OCI-LY3 (cell line): ENCODE results near the gene MLPH.

Experiments
- H2AFZ ChIP-seq: fragments of 200-600, 300-600 bp; shearing (Covaris generic); 2 replicates; pipeline ENCODE4 v1.6.0; 2014; ENCODE audit warnings: antibody characterized with exemption, low read depth, low read length
- H3K27ac ChIP-seq: fragments of 200-600, 300-600 bp; sonication (generic); 2 replicates; pipeline ENCODE4 v1.5.1; 2014; ENCODE audit warnings: mild to moderate bottlenecking, low read length, moderate library complexity, mixed read lengths
- H3K27me3 ChIP-seq: fragments of 200-600, 300-600 bp; sonication (generic); 2 replicates; pipeline ENCODE4 v1.6.1; 2014; ENCODE audit warnings: low read depth, low read length, mixed read lengths
- H3K36me3 ChIP-seq: fragments of 200-600, 300-600 bp; sonication (generic); replicated peaks from 2 replicates; pipeline ENCODE3; 2014; ENCODE audit warnings: low read depth, low read length, mixed read lengths
- H3K4me1 ChIP-seq: fragments of 300-600, 200-600 bp; sonication (generic); 2 replicates; pipeline ENCODE4 v1.6.1; 2014; ENCODE audit warnings: low read length, mixed read lengths
- H3K4me2 ChIP-seq: fragments of 200-600, 300-600 bp; sonication (generic); 2 replicates; pipeline ENCODE4 v1.6.1; 2014; ENCODE audit warnings: low read length, mixed read lengths
- H3K4me3 ChIP-seq: fragments of 300-600, 200-600 bp; sonication (generic); 2 replicates; pipeline ENCODE4 v1.5.1; 2014; ENCODE audit warnings: antibody characterized with exemption, mild to moderate bottlenecking, low read length, moderate library complexity
- H3K79me2 ChIP-seq: fragments of 300-600, 200-600 bp; shearing (Covaris generic); 2 replicates; pipeline ENCODE4 v1.6.1; 2014; ENCODE audit warnings: mild to moderate bottlenecking, low read length, mixed read lengths
- H3K9ac ChIP-seq: fragments of 300-600, 200-600 bp; shearing (Covaris generic); 2 replicates; pipeline ENCODE4 v1.6.0; 2014; ENCODE audit warnings: mild to moderate bottlenecking, low read length, moderate library complexity
- H3K9me3 ChIP-seq: fragments of 200-600, 300-600 bp; shearing (Covaris generic); 2 replicates; pipeline ENCODE4 v1.6.1; 2014; ENCODE audit warnings: low read length, mixed read lengths; ENCODE audit not compliant: insufficient read depth
- H4K20me1 ChIP-seq: fragments of 200-600, 300-600 bp; sonication (generic); 2 replicates; pipeline ENCODE4 v1.6.1; 2016; ENCODE audit warnings: low read length, mixed read lengths; ENCODE audit not compliant: insufficient read depth
- EZH2phosphoT487 ChIP-seq: fragments of 200-600 bp; shearing (Covaris generic); IDR thresholded peaks from 2 replicates; pipeline ENCODE4 v1.6.1; 2018; ENCODE audit warnings: antibody characterized with exemption, mixed run types, low read depth
- TF ChIP-seq, protein P1 (sequence below): fragments of 200-600, 300-600 bp; sonication (generic); IDR thresholded peaks from 2 replicates; pipeline ENCODE4 v1.5.1; 2014; ENCODE audit warnings: antibody characterized with exemption, low read length, low read depth

MLPH gene

DNA sequence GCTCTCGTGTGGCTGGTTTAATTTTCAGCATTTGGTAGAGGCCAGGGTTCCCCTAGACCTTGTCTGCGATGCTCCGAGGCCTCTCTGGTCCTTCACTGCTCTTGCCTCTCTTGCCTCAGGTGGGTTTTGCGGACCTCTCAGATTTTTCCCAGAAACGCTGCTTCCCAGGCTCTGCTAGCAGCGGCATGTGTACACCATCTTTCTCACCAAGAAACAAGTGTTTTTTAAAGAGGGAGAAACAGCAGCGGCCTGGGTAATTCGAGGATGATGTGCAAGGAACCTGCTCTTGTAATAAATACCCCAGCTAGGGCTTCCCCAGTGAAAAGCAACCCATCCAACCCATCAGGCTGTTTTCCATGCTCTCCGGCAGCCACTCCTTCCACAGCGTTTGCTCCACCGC, 39.6 kb upstream of the MLPH start:
- TF ChIP-seq EZH2phosphoT487 = no peak
- TF ChIP-seq, protein P1, sequence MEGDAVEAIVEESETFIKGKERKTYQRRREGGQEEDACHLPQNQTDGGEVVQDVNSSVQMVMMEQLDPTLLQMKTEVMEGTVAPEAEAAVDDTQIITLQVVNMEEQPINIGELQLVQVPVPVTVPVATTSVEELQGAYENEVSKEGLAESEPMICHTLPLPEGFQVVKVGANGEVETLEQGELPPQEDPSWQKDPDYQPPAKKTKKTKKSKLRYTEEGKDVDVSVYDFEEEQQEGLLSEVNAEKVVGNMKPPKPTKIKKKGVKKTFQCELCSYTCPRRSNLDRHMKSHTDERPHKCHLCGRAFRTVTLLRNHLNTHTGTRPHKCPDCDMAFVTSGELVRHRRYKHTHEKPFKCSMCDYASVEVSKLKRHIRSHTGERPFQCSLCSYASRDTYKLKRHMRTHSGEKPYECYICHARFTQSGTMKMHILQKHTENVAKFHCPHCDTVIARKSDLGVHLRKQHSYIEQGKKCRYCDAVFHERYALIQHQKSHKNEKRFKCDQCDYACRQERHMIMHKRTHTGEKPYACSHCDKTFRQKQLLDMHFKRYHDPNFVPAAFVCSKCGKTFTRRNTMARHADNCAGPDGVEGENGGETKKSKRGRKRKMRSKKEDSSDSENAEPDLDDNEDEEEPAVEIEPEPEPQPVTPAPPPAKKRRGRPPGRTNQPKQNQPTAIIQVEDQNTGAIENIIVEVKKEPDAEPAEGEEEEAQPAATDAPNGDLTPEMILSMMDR = no peak
- H3K4me3 ChIP-seq = no peak overlapping the region
- H3K9ac ChIP-seq = no peak overlapping the region
- H3K4me1 ChIP-seq = no peaks in the 10 kb centered on the region
- no peaks in the 10 kb centered on the region for H3K36me3 ChIP-seq
- no peaks in the 10 kb centered on the region for H3K79me2 ChIP-seq
- H3K9me3 ChIP-seq = no peaks in the 10 kb centered on the region
- H3K4me2 ChIP-seq = no peak overlapping the region
- H3K27me3 ChIP-seq = no peaks in the 10 kb centered on the region
- H3K27ac ChIP-seq = no peak overlapping the region
- no peak overlapping the region for H2AFZ ChIP-seq
- no peaks in the 10 kb centered on the region for H4K20me1 ChIP-seq

DNA sequence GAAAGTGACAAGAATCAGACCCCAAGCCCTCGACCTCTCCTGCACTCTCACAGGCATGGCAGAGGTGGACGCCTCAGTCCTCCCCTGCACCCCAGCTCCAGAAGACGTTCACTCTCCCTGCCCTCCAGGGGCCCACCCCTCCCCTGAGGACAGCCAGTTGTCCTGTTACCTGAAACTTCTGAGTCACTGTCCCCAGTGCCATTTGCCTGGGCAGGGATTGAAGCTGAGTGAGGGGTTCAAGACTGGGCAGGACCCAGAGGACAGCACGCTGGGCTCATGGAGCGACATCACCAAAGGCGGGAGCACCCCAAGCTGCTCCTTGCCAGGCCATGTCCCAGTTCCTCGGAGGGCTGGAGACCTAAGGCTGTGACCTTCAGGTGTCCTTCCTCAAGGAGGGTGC, 38.9 kb upstream of the MLPH start:
- Histone ChIP-seq H3K27me3 (no peaks in the 10 kb centered on the region), H3K36me3 (no peaks in the 10 kb centered on the region), H3K27ac (no peak overlapping the region), H3K79me2 (no peaks in the 10 kb centered on the region), H3K9ac (no peak overlapping the region), H4K20me1 (no peaks in the 10 kb centered on the region), H2AFZ (no peak overlapping the region), H3K9me3 (no peaks in the 10 kb centered on the region), H3K4me1 (no peaks in the 10 kb centered on the region), H3K4me3 (no peak overlapping the region), H3K4me2 (no peak overlapping the region)
- TF ChIP-seq EZH2phosphoT487 = no peak
- TF ChIP-seq, protein P1 = no peak

DNA sequence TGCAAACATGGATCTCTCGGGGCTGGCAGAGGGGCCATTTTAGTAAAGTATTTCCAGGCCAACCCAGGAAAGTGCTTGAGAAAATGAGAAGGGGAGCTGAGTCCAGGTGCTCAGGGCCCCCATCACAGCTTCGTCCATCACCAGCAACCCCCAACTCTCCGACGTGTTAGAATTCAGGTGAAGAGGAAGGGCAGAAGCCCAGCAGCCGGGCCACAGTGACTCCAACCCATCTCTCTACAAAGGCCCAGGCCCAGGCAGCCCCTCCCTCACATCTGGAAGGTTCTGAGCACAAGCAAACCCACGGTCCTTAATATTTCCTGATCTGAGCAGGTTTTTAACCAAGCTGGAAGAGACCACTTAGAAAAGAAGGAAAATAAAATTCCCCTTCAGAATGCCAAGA, 38.4 kb upstream of the MLPH start:
- no peaks in the 10 kb centered on the region for H3K79me2 ChIP-seq
- no peak overlapping the region for H3K4me3 ChIP-seq
- H3K9me3 ChIP-seq = no peaks in the 10 kb centered on the region
- H3K36me3 ChIP-seq = no peaks in the 10 kb centered on the region
- no peak overlapping the region for H3K9ac ChIP-seq
- H4K20me1 ChIP-seq = no peaks in the 10 kb centered on the region
- no peak overlapping the region for H3K4me2 ChIP-seq
- no peak overlapping the region for H2AFZ ChIP-seq
- H3K27ac ChIP-seq = no peak overlapping the region
- TF ChIP-seq, protein P1 = no peak
- no peak for TF ChIP-seq EZH2phosphoT487
- no peaks in the 10 kb centered on the region for H3K27me3 ChIP-seq
- no peaks in the 10 kb centered on the region for H3K4me1 ChIP-seq

DNA sequence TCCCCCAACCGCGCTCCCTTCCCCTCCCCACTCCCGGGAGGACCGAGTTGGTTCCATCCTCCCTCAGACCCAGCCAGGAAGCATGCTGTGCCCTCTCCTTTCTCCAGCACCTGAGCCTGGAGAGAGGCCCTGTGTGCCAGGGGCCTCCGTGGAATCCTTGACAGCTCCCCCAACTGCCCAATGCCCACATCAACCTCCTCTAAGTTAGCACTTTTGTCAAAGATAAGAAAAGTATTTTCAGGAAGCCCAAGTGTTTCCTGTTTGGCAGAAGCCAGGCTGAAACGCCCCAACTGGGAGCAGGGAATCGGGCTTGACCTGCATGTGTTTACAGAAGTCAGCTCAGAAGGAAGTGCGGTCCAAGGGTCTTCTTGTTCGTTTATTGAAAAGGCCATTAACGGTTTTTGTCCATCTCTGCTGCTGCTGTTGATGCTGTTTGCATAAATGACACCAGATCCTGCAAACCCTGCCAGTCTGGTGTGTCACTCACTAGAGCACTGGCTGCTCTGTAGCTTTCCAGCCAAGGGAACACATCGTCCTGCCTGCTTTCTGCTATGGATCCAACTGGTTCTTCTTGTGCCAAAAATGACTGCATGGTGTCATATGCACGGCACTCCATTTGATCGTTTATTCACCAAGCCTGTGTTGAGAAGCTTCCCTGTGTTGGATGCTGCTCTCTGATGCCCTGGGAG, 37.7 kb upstream of the MLPH start:
- Histone ChIP-seq H3K27me3 (no peaks in the 10 kb centered on the region), H3K9me3 (no peaks in the 10 kb centered on the region), H3K4me2 (no peak overlapping the region), H3K4me3 (no peak overlapping the region), H4K20me1 (no peaks in the 10 kb centered on the region), H3K36me3 (no peaks in the 10 kb centered on the region), H3K4me1 (peaks cover 3% of the 10 kb centered on the region; the same call in 1 of the 2 replicates), H3K27ac (no peak overlapping the region), H3K9ac (no peak overlapping the region), H2AFZ (no peak overlapping the region), H3K79me2 (no peaks in the 10 kb centered on the region)
- TF ChIP-seq EZH2phosphoT487 = no peak
- TF ChIP-seq, protein P1 = no peak
